GM12878 (cell line): ENCODE measurements around the gene GMDS. TPM values are rescaled to one million over a fixed set of nuclear protein-coding genes. Genes with fewer than 3 reads are reported as not detected.

Experiments used
- ATAC-seq: fragments of 200-7000 bp; cut with Tn5 transposase; 3 replicates; pipeline ENCODE4 v1.9.1; 2020; ENCODE audit warnings: mild to moderate bottlenecking, moderate library complexity
- BruUV-seq: library from RNA; stranded (reverse); fragments of 400-500 nt; replicated peaks from 2 replicates; lab custom pipeline; 2021; lab: Mats Ljungman, UMichigan
- CTCF ChIA-PET: fragments of 300-600 bp; sonication (Branson Sonifier 250); formaldehyde crosslinking; extraction: SDS; loops from one replicate; lab custom pipeline; 2021; ENCODE audit warnings: inconsistent platforms; lab: Yijun Ruan, JAX
- POLR2A ChIA-PET: fragments of 350-600 bp; formaldehyde crosslinking; extraction: SDS; loops from one replicate; lab custom pipeline; 2021; ENCODE audit warnings: inconsistent platforms; lab: Charles Lee
- RAD21 ChIA-PET: fragments of 300-600 bp; sonication (Branson Sonifier 250); formaldehyde crosslinking; loops from one replicate; lab custom pipeline; 2023; ENCODE audit warnings: antibody characterized with exemption; ENCODE audit not compliant: unreplicated experiment; lab: Charles Lee
- SMC1A ChIA-PET: fragments of 300-600 bp; sonication (Branson Sonifier 250); formaldehyde crosslinking; loops from one replicate; lab custom pipeline; 2023; ENCODE audit not compliant: unreplicated experiment, uncharacterized antibody; lab: Charles Lee
- DNase-seq: peaks from one replicate; pipeline ENCODE4 v3.0.0-alpha.2; 2011; ENCODE audit warnings: low read depth, low spot score
- FAIRE-seq: peaks from 3 replicates; lab custom pipeline; 2011; peaks lifted over from hg19 to GRCh38; lab: Jason Lieb, UNC
- H2AFZ ChIP-seq: 2 replicates; pipeline ENCODE4 v1.6.0; 2011; ENCODE audit warnings: low read depth, low read length, control low read depth; ENCODE audit not compliant: control insufficient read depth
- H3K27ac ChIP-seq: 2 replicates; pipeline ENCODE4 v1.5.1; 2011; ENCODE audit warnings: control low read depth; ENCODE audit not compliant: control insufficient read depth, insufficient read depth
- H3K27me3 ChIP-seq, 2 experiments: replicated peaks in 1 of 2; 2 replicates each; pipeline versions ENCODE4 v1.6.0 to v1.6.1; 2011; ENCODE audit warnings: low read length in 1 of 2; ENCODE audit not compliant: control insufficient read depth in 2 of 2, insufficient read depth in 2 of 2
- H3K36me3 ChIP-seq, 2 experiments: 2 replicates each; pipeline ENCODE4 v1.5.1; 2011; ENCODE audit warnings: low read length in 1 of 2; ENCODE audit not compliant: control insufficient read depth in 2 of 2, insufficient read depth in 2 of 2
- H3K4me1 ChIP-seq: 2 replicates; pipeline ENCODE4 v1.6.1; 2011; ENCODE audit warnings: mild to moderate bottlenecking, low read length, moderate library complexity, mixed read lengths; ENCODE audit not compliant: control insufficient read depth, insufficient read depth
- H3K4me2 ChIP-seq: 2 replicates; pipeline ENCODE4 v1.6.0; 2011; ENCODE audit warnings: control low read depth; ENCODE audit not compliant: control insufficient read depth, insufficient read depth
- H3K4me3 ChIP-seq: fragments of 200-600 bp; sonication (generic); 2 replicates; pipeline ENCODE4 v1.5.1; 2016
- H3K79me2 ChIP-seq: 2 replicates; pipeline ENCODE4 v1.6.0; 2011; ENCODE audit warnings: low read length; ENCODE audit not compliant: control insufficient read depth, insufficient read depth
- H3K9ac ChIP-seq: 2 replicates; pipeline ENCODE4 v1.8.0; 2011; ENCODE audit warnings: low read length, control low read depth, mixed read lengths; ENCODE audit not compliant: control insufficient read depth, insufficient read depth
- H3K9me3 ChIP-seq: replicated peaks from 3 replicates; pipeline ENCODE4 v1.5.1; 2011; ENCODE audit warnings: mild to moderate bottlenecking, low read length; ENCODE audit not compliant: control insufficient read depth, insufficient read depth
- H4K20me1 ChIP-seq: 2 replicates; pipeline ENCODE4 v1.6.0; 2011; ENCODE audit not compliant: control insufficient read depth, insufficient read depth
- ESRRA ChIP-seq: IDR thresholded peaks from 2 replicates; pipeline ENCODE4 v1.6.1; 2012; ENCODE audit warnings: mild to moderate bottlenecking, low read length, improper control_type of control experiment
- FOXK2 ChIP-seq: fragments of 450-650 bp; IDR thresholded peaks from 2 replicates; pipeline ENCODE4 v1.6.1; 2017; ENCODE audit warnings: mild to moderate bottlenecking, moderate library complexity
- NFXL1 ChIP-seq: fragments of 450-650 bp; IDR thresholded peaks from 2 replicates; pipeline ENCODE4 v1.6.1; 2017; ENCODE audit warnings: antibody characterized with exemption, mild to moderate bottlenecking, borderline replicate concordance
- POLR2AphosphoS5 ChIP-seq: IDR thresholded peaks from 2 replicates; pipeline ENCODE4 v1.6.1; 2011; ENCODE audit warnings: mild to moderate bottlenecking, low read length, inconsistent platforms
- SMAD5 ChIP-seq: IDR thresholded peaks from 2 replicates; pipeline ENCODE4 v1.6.1; 2016; ENCODE audit warnings: antibody characterized with exemption, low read depth
- ZNF207 ChIP-seq: fragments of 450-650 bp; IDR thresholded peaks from 2 replicates; pipeline ENCODE4 v1.6.1; 2014; ENCODE audit warnings: antibody characterized with exemption, mild to moderate bottlenecking, borderline replicate concordance
- WGBS: methylation state at CpG from one replicate; pipeline ENCODE4 v1.1.6; 2016; ENCODE audit warnings: low lambda C conversion rate; ENCODE audit not compliant: insufficient replicate concordance, insufficient coverage; ENCODE audit errors: missing lambda C conversion rate; 5-methylcytosine and 5-hydroxymethylcytosine counted together
- in situ Hi-C: fragments of 300-500 bp; cut with MboI; formaldehyde crosslinking; loops from 9 replicates; pipeline ENCODE4 v1.14.3; 2018; ENCODE audit warnings: mixed read lengths
- intact Hi-C: fragments of 100-400 bp; cut with micrococcal nuclease; formaldehyde crosslinking; loops from one replicate; pipeline ENCODE4 v1.14.2; 2022; ENCODE audit not compliant: unreplicated experiment
- polyA plus RNA-seq, 11 experiments: library from polyadenylated mRNA; depleted of rRNA in 4 of 11; unstranded in 6 of 11; stranded (reverse) in 5 of 11; fragments of >200 nt; fragmentation: Nextera tagmentation in 4 of 11; fragmentation: Illumina TruSeq in 1 of 11; extraction: Ambion mirVana in 4 of 11; extraction: Trizol in 1 of 11; gene quantifications; 1 replicate in 1 of 11; 2 replicates in 10 of 11; pipeline versions ENCODE4 v1.2.1 to v1.2.3, GENCODE V29; 2011 to 2016; ENCODE audit warnings: inconsistent platforms in 2 of 11, missing spikeins in 2 of 11, low read depth in 1 of 11
- total RNA-seq, 4 experiments: library from RNA; depleted of rRNA in 3 of 4; stranded (reverse); fragments of >200 nt in 3 of 4; fragmentation: Illumina TruSeq in 1 of 4; extraction: Trizol in 1 of 4; gene quantifications; 2 replicates each; pipeline versions ENCODE4 v1.2.1 to v1.2.3, GENCODE V29; 2013 to 2021
- TF ChIP-seq, protein P1 (sequence below): IDR thresholded peaks from 2 replicates; pipeline ENCODE4 v1.6.1; 2012; ENCODE audit warnings: low read depth, low read length, improper control_type of control experiment
- TF ChIP-seq, protein P2 (sequence below): fragments of 450-650 bp; formaldehyde crosslinking; IDR thresholded peaks from 2 replicates; pipeline ENCODE4 v1.5.0; 2022; ENCODE audit warnings: mild to moderate bottlenecking, missing genetic modification characterization

GMDS gene
- total and polyA plus RNA-seq, 10 of the 15 experiments (the other 5 are each of a cell fraction or from before 2014, with no cell fraction given), result 0.61 to 53.8 (median 29.3) TPM

GRCh38 chr6:1679688-1680068 lies 565.7 kb downstream of the GMDS start:
- Histone ChIP-seq H2AFZ (no peak overlapping the region), H3K4me3 (no peak overlapping the region), H3K4me2 (no peak overlapping the region), H4K20me1 (no peaks in the 10 kb centered on the region), H3K4me1 (no peaks in the 10 kb centered on the region), H3K9ac (no peak overlapping the region), H3K27me3 (no peaks in the 10 kb centered on the region), H3K9me3 (no peaks in the 10 kb centered on the region), H3K79me2 (no peaks in the 10 kb centered on the region), H3K27ac (no peak overlapping the region), H3K36me3 (no peaks in the 10 kb centered on the region)
- ChIA-PET CTCF (no interaction called here), POLR2A (no interaction called here), RAD21 (no interaction called here), SMC1A (no interaction called here)
- FAIRE-seq (no peak), DNase-seq (no peak), ATAC-seq (no peak)
- no peak for TF ChIP-seq POLR2AphosphoS5
- TF ChIP-seq FOXK2, result no peak
- TF ChIP-seq, protein P1, sequence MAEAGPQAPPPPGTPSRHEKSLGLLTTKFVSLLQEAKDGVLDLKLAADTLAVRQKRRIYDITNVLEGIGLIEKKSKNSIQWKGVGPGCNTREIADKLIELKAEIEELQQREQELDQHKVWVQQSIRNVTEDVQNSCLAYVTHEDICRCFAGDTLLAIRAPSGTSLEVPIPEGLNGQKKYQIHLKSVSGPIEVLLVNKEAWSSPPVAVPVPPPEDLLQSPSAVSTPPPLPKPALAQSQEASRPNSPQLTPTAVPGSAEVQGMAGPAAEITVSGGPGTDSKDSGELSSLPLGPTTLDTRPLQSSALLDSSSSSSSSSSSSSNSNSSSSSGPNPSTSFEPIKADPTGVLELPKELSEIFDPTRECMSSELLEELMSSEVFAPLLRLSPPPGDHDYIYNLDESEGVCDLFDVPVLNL, result no peak
- no peak for TF ChIP-seq SMAD5
- TF ChIP-seq ZNF207, result no peak
- TF ChIP-seq, protein P2, sequence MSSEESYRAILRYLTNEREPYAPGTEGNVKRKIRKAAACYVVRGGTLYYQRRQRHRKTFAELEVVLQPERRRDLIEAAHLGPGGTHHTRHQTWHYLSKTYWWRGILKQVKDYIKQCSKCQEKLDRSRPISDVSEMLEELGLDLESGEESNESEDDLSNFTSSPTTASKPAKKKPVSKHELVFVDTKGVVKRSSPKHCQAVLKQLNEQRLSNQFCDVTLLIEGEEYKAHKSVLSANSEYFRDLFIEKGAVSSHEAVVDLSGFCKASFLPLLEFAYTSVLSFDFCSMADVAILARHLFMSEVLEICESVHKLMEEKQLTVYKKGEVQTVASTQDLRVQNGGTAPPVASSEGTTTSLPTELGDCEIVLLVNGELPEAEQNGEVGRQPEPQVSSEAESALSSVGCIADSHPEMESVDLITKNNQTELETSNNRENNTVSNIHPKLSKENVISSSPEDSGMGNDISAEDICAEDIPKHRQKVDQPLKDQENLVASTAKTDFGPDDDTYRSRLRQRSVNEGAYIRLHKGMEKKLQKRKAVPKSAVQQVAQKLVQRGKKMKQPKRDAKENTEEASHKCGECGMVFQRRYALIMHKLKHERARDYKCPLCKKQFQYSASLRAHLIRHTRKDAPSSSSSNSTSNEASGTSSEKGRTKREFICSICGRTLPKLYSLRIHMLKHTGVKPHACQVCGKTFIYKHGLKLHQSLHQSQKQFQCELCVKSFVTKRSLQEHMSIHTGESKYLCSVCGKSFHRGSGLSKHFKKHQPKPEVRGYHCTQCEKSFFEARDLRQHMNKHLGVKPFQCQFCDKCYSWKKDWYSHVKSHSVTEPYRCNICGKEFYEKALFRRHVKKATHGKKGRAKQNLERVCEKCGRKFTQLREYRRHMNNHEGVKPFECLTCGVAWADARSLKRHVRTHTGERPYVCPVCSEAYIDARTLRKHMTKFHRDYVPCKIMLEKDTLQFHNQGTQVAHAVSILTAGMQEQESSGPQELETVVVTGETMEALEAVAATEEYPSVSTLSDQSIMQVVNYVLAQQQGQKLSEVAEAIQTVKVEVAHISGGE, result no peak
- no peak for TF ChIP-seq NFXL1
- no peak for TF ChIP-seq ESRRA
- in situ Hi-C loops, result no loop called here
- WGBS, result 100% methylated on average over 2 of the region's 2 CpGs
- BruUV-seq, result no TSS peak
- intact Hi-C loops, result no loop called here
